CD14-positive monocyte (primary cell): ENCODE results near the gene NAGS. TPM values are rescaled to one million over a fixed set of nuclear protein-coding genes. Genes with fewer than 3 reads are reported as not detected.
"Not testable (repeated sequence)": the region's sequence is repeated elsewhere in the genome, so short reads cannot be mapped to it uniquely, and the experiment has no call there.

Experiments used
- DNase-seq, 3 donors: peaks; one replicate each; pipeline ENCODE4 v3.0.0-alpha.2; 2011 to 2022
- H2AFZ ChIP-seq: 2 replicates; pipeline ENCODE4 v1.6.0; 2012; ENCODE audit warnings: mild to moderate bottlenecking, low read depth, low read length, inconsistent platforms; ENCODE audit not compliant: insufficient read depth, poor library complexity, severe bottlenecking
- H3K27ac ChIP-seq, 2 donors: 1 replicate in 1 of 2; 2 replicates in 1 of 2; pipeline ENCODE4 v1.5.1; 2012 to 2013; ENCODE audit warnings: low read length in 2 of 2, control low read depth in 1 of 2, inconsistent platforms in 1 of 2, low read depth in 1 of 2, mild to moderate bottlenecking in 1 of 2
- H3K27me3 ChIP-seq, 2 donors: one replicate each; pipeline versions ENCODE4 v1.6.0 to v1.6.1; 2011 to 2013; ENCODE audit warnings: low read length in 2 of 2; ENCODE audit not compliant: control insufficient read depth in 2 of 2, insufficient read depth in 2 of 2
- H3K36me3 ChIP-seq, 2 donors: replicated peaks in 1 of 2; 1 replicate in 1 of 2; 2 replicates in 1 of 2; pipeline versions ENCODE4 v1.5.1 to v1.6.1; 2012 to 2013; ENCODE audit warnings: low read length in 2 of 2, control low read depth in 1 of 2, inconsistent platforms in 1 of 2, mild to moderate bottlenecking in 1 of 2; ENCODE audit not compliant: insufficient read depth in 2 of 2, control insufficient read depth in 1 of 2
- H3K4me1 ChIP-seq, 2 donors: 1 replicate in 1 of 2; 2 replicates in 1 of 2; pipeline versions ENCODE4 v1.5.1 to v1.6.1; 2012 to 2013; ENCODE audit warnings: low read length in 2 of 2, control low read depth in 1 of 2, inconsistent platforms in 1 of 2, mild to moderate bottlenecking in 1 of 2, moderate library complexity in 1 of 2; ENCODE audit not compliant: insufficient read depth in 2 of 2, control insufficient read depth in 1 of 2
- H3K4me2 ChIP-seq: replicated peaks from 2 replicates; pipeline ENCODE3; 2012; ENCODE audit warnings: low read length, moderate library complexity, mild to moderate bottlenecking; ENCODE audit not compliant: poor library complexity, severe bottlenecking; ENCODE audit errors: extremely low read depth
- H3K4me3 ChIP-seq, 3 experiments: fragments of 200-600 bp in 1 of 3; sonication (generic) in 1 of 3; replicated peaks in 1 of 3; 1 replicate in 2 of 3; 2 replicates in 1 of 3; pipeline ENCODE4 v1.5.1; 2011 to 2013; ENCODE audit warnings: low read length in 3 of 3, mild to moderate bottlenecking in 3 of 3, control low read depth in 2 of 3, low read depth in 2 of 3, inconsistent platforms in 1 of 3, moderate library complexity in 1 of 3
- H3K79me2 ChIP-seq: 2 replicates; pipeline ENCODE4 v1.6.0; 2012; ENCODE audit warnings: mild to moderate bottlenecking, control low read depth, inconsistent platforms, low read length, moderate library complexity; ENCODE audit not compliant: insufficient read depth
- H3K9ac ChIP-seq: 2 replicates; pipeline ENCODE4 v1.6.0; 2017; ENCODE audit warnings: low read length, mild to moderate bottlenecking; ENCODE audit not compliant: insufficient read depth, poor library complexity, severe bottlenecking
- H3K9me3 ChIP-seq, 2 donors: replicated peaks in 1 of 2; 1 replicate in 1 of 2; 2 replicates in 1 of 2; pipeline versions ENCODE4 v1.5.1 to v1.6.1; 2012 to 2013; ENCODE audit warnings: low read length in 2 of 2, control low read depth in 1 of 2; ENCODE audit not compliant: control insufficient read depth in 1 of 2, insufficient read depth in 1 of 2
- H4K20me1 ChIP-seq: 2 replicates; pipeline ENCODE4 v1.6.0; 2012; ENCODE audit warnings: mild to moderate bottlenecking, low read length, control low read depth, moderate library complexity; ENCODE audit not compliant: insufficient read depth
- H3K27ac Mint-ChIP-seq, 7 donors: one replicate each; pipeline ENCODE4 v1.8.0; 2020; ENCODE audit warnings: mild to moderate bottlenecking in 7 of 7, mixed read lengths in 7 of 7, moderate library complexity in 6 of 7, inconsistent platforms in 2 of 7
- H3K27me3 Mint-ChIP-seq, 3 donors: one replicate each; pipeline ENCODE4 v1.8.0; 2021 to 2022; ENCODE audit warnings: low read depth in 3 of 3, mild to moderate bottlenecking in 3 of 3, mixed read lengths in 3 of 3, moderate library complexity in 3 of 3, inconsistent platforms in 1 of 3
- H3K36me3 Mint-ChIP-seq, 2 donors: one replicate each; pipeline ENCODE4 v1.8.0; 2020; ENCODE audit warnings: mixed read lengths in 2 of 2, inconsistent platforms in 1 of 2, mild to moderate bottlenecking in 1 of 2
- H3K4me1 Mint-ChIP-seq: one replicate; pipeline ENCODE4 v1.8.0; 2020; ENCODE audit warnings: mild to moderate bottlenecking, mixed read lengths
- H3K4me3 Mint-ChIP-seq, 2 donors: one replicate each; pipeline ENCODE4 v1.8.0; 2020; ENCODE audit warnings: mild to moderate bottlenecking in 2 of 2, mixed read lengths in 2 of 2, moderate library complexity in 1 of 2
- H3K9me3 Mint-ChIP-seq, 7 donors: one replicate each; pipeline ENCODE4 v1.8.0; 2020 to 2022; ENCODE audit warnings: mixed read lengths in 7 of 7, mild to moderate bottlenecking in 6 of 7, moderate library complexity in 6 of 7, inconsistent platforms in 2 of 7
- CTCF ChIP-seq: fragments of 200-600 bp; IDR thresholded peaks from one replicate; pipeline ENCODE4 v1.8.0; 2022; ENCODE audit warnings: antibody characterized with exemption, mild to moderate bottlenecking
- WGBS: methylation state at CpG from one replicate; pipeline ENCODE4 v1.1.5; 2013; ENCODE audit warnings: missing lambda C conversion rate; ENCODE audit not compliant: insufficient coverage; 5-methylcytosine and 5-hydroxymethylcytosine counted together
- intact Hi-C, 2 donors: fragments of 100-400 bp; cut with micrococcal nuclease; formaldehyde crosslinking; loops; one replicate each; pipeline versions ENCODE4 v1.15.0 to v1.15.1; 2023
- polyA plus RNA-seq, 3 donors: library from polyadenylated mRNA; depleted of rRNA in 1 of 3; unstranded in 2 of 3; stranded (reverse) in 1 of 3; fragments of 300-500 nt in 2 of 3; fragments of >200 nt in 1 of 3; fragmentation: Illumina TruSeq in 2 of 3; gene quantifications; 1 replicate in 2 of 3; 2 replicates in 1 of 3; pipeline ENCODE4 v1.2.3, GENCODE V29; 2012 to 2021

The NAGS gene
- polyA plus RNA-seq, 3 donors: 0.65 to 0.93 (median 0.84) TPM

GRCh38 chr17:43970366-43970765 lies 34.1 kb upstream of the NAGS start:
- Mint-ChIP-seq H3K27me3 (peaks cover 8 to 22% (median 19%) of the 10 kb centered on the region in 3 donors), H3K9me3 (no peaks in the 10 kb centered on the region), H3K36me3 (no peaks in the 10 kb centered on the region), H3K4me1 (no peaks in the 10 kb centered on the region), H3K27ac (no peak overlapping the region), H3K4me3 (no peak overlapping the region)
- H2AFZ ChIP-seq: no peak overlapping the region
- no peaks in the 10 kb centered on the region for H3K36me3 ChIP-seq
- no peak overlapping the region for H3K9ac ChIP-seq
- no peaks in the 10 kb centered on the region for H3K4me1 ChIP-seq
- no peak for TF ChIP-seq CTCF
- intact Hi-C loops: no loop called here
- peaks cover 0 to 2% of the 10 kb centered on the region in 2 donors for H3K27me3 ChIP-seq
- no peak overlapping the region for H3K27ac ChIP-seq
- no peaks in the 10 kb centered on the region for H4K20me1 ChIP-seq
- H3K9me3 ChIP-seq: no peaks in the 10 kb centered on the region
- H3K4me2 ChIP-seq: no peak overlapping the region
- 89% methylated on average over 2 of the region's 4 CpGs for WGBS
- no peak overlapping the region for H3K4me3 ChIP-seq
- H3K79me2 ChIP-seq: no peaks in the 10 kb centered on the region
- DNase-seq: no peak

DNA sequence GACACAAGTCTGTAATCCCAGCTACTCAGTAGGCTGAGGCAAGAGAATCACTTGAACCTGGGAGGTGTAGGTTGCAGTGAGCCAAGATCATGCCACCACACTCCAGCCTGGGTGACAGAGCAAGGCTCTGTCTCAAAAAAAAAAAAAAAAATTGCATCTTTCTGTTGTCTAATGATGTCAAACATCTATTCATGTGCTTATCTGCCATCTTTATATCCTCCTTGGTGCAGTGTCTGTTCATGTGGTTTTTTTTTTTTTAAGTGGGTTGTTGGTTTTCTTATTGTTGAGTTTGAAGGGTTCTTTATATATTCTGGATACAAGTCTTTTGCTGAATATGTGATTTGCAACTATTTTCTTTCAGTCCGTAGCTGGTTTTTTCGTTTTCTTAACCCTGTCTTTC lies 33.0 kb upstream of the NAGS start:
- H3K4me3 Mint-ChIP-seq, H3K9ac ChIP-seq, H3K4me3 ChIP-seq, H3K9me3 ChIP-seq, intact Hi-C loops, H4K20me1 ChIP-seq, H3K27me3 ChIP-seq, H2AFZ ChIP-seq, H3K4me1 ChIP-seq, DNase-seq, H3K4me1 Mint-ChIP-seq, H3K79me2 ChIP-seq, H3K4me2 ChIP-seq, H3K27ac ChIP-seq, H3K27ac Mint-ChIP-seq, H3K36me3 ChIP-seq, H3K9me3 Mint-ChIP-seq, H3K36me3 Mint-ChIP-seq: not testable (repeated sequence)
- no CpG with 5 or more reads among the region's 2 CpGs for WGBS
- H3K27me3 Mint-ChIP-seq: peaks cover 8 to 22% (median 19%) of the 10 kb centered on the region in 3 donors

DNA sequence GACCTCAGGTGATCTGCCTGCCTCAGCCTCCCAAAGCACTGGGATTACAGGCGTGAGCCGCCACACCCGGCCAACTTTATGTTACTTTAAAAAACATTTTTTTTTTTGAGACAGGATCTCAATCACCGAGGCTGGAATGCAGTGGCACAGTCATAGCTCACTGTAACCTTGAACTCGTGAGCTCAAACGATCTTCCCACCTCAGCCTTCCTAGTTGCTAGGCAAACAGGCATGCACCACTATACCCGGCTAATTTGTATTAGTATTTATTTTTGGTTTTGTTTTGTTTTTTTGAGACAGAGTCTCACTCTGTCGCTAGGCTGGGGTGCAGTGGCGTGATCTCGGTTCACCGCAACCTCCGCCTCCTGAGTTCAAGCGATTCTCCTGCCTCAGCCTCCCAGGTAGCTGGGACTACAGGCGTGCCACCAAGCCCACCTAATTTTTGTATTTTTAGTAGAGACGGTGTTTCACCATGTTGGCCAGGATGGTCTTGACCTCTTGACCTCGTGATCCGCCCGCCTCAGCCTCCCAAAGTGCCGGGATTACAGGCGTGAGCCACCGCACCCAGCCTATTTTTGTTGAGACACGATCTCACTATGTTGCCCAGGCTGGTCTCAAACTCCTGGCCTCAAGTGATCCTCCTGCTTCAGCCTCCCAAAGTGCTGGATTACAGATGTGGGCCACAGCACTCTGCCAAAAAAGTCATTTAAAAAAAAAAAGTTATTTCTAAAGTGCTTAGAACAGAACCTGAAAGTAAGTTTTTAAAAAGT lies 31.8 kb upstream of the NAGS start:
- H3K27me3 ChIP-seq, H3K27ac ChIP-seq, H3K4me3 Mint-ChIP-seq, H3K4me1 Mint-ChIP-seq, H3K9me3 Mint-ChIP-seq, H3K9ac ChIP-seq, H3K4me2 ChIP-seq, intact Hi-C loops, H3K9me3 ChIP-seq, H4K20me1 ChIP-seq, H3K27ac Mint-ChIP-seq, DNase-seq, H2AFZ ChIP-seq, H3K36me3 Mint-ChIP-seq, H3K4me3 ChIP-seq, H3K79me2 ChIP-seq, H3K36me3 ChIP-seq, H3K4me1 ChIP-seq: not testable (repeated sequence)
- peaks cover 7 to 24% (median 21%) of the 10 kb centered on the region in 3 donors for H3K27me3 Mint-ChIP-seq
- over 99% methylated on average over 16 of the region's 22 CpGs for WGBS
